Fibroblast of villous mesenchyme (primary cell): ENCODE results near the gene ZNF618. TPM values are rescaled to one million over a fixed set of nuclear protein-coding genes. Genes with fewer than 3 reads are reported as not detected.

ENCODE experiments used
- DNase-seq: peaks from one replicate; pipeline ENCODE4 v3.0.0-alpha.2; 2010; ENCODE audit warnings: low read depth
- H3K4me3 ChIP-seq: 2 replicates; pipeline ENCODE4 v1.5.1; 2011; ENCODE audit warnings: low read depth, mild to moderate bottlenecking, low read length
- total RNA-seq: library from RNA; depleted of rRNA; stranded (reverse); fragments of >200 nt; gene quantifications from 2 replicates; pipeline ENCODE4 v1.2.3, GENCODE V29; 2012
- TF ChIP-seq, protein P1 (sequence below): IDR thresholded peaks from 2 replicates; pipeline ENCODE4 v1.5.1; 2012; ENCODE audit warnings: low read depth, mild to moderate bottlenecking, low read length; ENCODE audit not compliant: insufficient read depth

Gene ZNF618
- total RNA-seq, 1 donor: 12.5 TPM

DNA sequence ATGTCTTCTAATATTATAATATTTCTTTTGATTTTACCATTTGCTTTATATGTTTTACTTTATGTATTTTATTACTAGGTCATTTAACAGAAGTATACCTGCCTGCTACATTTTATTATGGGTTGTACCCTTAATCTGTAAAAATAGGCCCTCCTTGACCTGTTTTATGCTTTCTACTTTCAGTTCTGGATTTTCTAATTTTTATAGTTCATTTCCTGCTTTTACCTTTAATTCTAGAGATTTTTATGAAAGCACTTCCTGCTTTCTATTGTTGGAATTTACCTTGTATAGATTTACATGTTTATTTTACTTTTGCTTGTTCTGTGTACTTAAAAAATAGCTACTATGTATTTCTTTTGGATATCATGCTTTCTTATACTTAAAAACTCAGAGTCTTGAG is 20.6 kb downstream of the ZNF618 start:
- TF ChIP-seq, protein P1, sequence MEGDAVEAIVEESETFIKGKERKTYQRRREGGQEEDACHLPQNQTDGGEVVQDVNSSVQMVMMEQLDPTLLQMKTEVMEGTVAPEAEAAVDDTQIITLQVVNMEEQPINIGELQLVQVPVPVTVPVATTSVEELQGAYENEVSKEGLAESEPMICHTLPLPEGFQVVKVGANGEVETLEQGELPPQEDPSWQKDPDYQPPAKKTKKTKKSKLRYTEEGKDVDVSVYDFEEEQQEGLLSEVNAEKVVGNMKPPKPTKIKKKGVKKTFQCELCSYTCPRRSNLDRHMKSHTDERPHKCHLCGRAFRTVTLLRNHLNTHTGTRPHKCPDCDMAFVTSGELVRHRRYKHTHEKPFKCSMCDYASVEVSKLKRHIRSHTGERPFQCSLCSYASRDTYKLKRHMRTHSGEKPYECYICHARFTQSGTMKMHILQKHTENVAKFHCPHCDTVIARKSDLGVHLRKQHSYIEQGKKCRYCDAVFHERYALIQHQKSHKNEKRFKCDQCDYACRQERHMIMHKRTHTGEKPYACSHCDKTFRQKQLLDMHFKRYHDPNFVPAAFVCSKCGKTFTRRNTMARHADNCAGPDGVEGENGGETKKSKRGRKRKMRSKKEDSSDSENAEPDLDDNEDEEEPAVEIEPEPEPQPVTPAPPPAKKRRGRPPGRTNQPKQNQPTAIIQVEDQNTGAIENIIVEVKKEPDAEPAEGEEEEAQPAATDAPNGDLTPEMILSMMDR: no peak
- H3K4me3 ChIP-seq: no peak overlapping the region
- DNase-seq: no peak

DNA sequence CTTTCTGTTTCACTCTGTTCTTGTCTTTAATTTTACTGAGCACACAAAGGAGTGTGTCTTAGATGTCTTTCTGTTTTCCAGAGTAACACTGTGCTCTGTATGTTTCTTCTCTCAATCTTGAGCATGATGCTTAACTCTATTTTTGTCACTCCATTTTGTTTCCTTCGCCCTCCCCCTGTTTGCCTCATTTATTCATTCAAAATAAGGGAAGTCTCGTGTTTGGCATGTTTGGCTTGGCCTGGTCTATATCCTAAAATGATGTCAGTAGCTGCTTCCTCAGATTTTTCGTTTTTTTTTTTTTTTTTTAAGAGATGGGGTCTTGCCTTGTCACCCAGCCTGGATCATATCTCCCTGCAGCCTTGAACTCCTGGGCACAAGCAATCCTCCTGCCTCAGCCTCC is 22.0 kb downstream of the ZNF618 start:
- TF ChIP-seq, protein P1: no peak
- DNase-seq: no peak
- no peak overlapping the region for H3K4me3 ChIP-seq

DNA sequence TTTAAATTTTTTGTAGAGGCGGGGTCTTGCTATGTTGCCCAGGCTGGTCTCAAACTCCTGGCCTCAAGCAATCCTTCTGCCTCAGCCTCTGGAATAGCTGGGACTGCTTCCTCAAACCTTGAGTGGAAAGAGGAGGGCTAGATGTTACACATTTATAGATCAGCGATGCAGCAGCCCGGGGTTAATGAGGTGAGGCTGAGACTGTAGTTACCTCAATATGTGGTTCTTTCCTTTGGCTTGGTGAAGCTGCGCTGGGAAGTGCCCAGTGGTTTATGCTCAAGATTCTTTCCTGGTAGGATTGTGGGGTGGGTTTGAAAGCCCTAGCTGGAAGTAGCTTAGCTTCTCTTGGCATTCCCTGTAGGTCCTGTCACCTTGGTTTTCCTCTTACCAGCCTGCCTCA is 22.5 kb downstream of the ZNF618 start:
- H3K4me3 ChIP-seq: no peak overlapping the region
- DNase-seq: no peak
- TF ChIP-seq, protein P1: no peak

DNA sequence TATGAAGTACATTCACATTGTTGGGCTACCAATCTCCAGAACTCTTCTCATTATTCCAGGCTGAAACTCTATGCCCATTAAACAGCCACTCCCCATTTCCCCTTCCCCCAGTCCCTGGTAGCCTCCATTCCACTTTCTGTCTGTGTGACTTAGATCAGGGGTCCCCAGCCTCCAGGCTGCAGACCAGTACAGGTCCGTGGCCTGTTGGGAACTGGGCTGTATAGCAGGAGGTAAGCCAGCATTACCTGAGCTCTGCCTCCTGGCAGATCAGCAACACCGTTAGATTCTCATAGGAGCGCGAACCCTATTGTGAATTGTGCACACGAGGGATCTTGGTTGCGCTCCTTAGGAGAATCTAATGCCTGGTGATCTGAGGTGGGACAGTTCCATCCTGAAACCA is 23.1 kb downstream of the ZNF618 start:
- TF ChIP-seq, protein P1: no peak
- DNase-seq: no peak
- H3K4me3 ChIP-seq: no peak overlapping the region

DNA sequence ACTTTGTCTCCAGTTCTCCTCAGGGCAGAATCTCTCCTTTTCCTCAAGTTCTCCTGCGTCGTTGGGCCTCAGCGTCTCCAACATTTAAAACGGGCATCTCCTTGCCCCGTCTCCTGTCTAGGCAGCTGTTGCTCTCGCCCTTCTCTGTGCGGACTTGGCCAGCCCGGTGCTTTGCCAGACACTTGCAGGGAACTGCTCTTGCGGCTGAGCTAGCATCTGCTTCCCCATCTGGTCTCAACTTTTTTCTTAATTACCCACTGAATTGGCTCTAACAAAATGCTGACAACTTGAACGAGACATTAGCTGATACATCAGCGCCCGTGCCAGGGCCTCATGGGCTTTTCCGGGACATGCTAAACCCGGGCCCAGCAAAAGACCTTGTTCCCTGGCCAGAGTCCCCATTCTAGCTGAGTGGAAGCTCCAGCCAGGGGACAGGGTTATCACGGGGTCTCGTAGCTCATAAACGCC is 25.1 kb downstream of the ZNF618 start:
- DNase-seq: no peak
- TF ChIP-seq, protein P1: no peak
- H3K4me3 ChIP-seq: no peak overlapping the region

DNA sequence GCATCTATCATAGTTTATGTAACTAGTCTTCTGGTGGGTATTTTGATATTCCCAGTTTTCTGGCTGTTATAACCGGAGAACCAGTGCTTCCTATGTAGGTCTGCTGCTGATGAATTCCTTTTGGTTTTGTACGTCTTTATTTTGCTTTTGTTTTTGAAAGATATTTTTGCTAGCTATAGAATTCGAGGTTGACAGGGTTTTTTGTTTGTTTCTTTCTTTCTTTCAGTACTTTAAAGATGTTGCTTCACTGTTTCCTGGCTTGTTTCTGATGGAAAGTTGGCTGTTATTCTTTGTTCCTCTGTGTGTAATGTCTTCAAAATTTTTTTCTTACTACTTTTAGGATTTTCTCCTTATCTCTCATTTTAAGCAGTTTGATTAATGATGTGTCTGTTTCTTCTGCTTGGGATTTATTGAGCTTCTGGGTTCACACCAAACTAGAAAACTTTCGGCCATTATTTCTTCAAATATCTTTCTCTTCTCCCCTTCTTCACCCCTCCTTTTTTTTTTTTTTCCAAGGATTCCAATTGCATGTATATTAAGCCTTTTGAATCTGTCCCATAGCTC is 27.5 kb downstream of the ZNF618 start:
- no peak overlapping the region for H3K4me3 ChIP-seq
- DNase-seq: no peak
- TF ChIP-seq, protein P1: no peak

DNA sequence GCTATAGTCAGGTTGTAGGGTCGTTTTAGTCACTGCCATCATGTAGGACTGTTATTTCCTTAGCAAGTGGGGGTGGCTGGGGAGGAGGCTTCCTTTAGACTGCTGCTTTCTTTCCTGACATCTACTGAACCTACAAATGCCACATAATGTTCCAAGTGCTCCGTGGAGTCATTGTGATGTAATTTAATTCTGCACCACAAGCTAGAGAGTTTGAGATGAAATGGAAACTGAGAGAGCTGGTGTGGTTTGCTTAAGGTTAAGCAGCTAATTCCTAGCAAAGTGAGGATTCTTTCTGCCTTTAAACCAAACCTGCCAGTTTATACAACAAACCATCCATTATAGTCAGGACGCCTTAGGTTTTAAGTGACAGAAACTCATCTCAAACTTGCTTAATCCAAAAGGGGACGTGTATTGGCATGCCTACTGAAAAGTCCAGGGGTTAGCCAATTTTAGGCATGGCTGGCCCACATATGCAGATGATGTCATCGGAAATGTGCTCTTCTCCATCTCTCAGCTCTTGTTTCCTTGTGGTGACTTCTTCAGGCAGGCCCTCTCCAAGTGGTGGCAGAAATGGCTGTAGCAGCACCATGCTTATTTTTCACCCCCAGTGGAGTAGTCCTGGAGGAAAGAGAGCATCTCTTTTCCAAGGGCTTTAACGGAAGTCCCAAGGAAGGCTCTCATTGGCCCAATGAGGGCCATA is 30.5 kb downstream of the ZNF618 start:
- DNase-seq: no peak

More for the DNA sequence above, 30.5 kb downstream of the ZNF618 start:
- no peak overlapping the region for H3K4me3 ChIP-seq
- TF ChIP-seq, protein P1: no peak
